ENCODE data around the gene TTC34.

Gene TTC34

DNA sequence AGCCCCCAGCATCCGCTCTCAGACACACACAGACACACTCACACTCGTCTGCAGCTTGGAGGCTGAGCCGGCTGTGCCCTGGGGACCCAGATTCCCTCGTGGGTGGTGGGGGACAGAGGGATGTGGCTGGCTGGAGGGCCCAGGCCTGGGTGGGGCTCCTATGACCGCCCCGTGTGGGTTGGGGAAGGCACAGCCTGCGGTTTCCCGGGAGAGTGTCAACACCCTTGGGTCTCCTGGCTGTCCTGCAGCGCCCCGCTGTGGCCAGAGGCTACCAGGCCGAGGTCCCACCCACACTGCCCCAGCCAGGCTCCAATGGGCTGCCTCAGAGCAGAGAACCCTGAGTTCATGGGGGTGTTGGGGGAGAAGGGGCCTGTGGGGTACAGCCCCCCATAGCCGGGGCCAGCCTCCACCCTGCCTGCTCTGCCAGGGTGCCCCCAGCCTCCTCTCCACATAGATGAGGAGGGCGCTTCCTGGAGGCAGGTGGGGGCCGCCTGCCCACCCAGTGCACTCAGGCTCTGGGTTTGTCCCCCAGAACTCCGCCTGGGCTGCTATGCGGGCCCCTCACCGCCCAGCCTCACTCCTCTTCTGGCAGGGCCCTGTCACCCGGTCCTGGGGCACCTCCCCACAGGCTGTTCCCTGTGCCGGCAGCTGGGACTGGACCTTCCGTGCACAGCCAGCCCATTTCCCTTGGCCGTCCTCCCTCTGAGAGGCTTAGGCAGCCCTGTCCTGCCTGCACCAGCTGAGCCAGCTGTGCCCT lies at the start of gene TTC34:
TTC34 (minus strand) TSS at position 159 of the 757 bp plus-strand sequence. CDS start 866 bp downstream, outside the sequence.
- peak; percentile 64 to 71 for DNase-seq

DNA sequence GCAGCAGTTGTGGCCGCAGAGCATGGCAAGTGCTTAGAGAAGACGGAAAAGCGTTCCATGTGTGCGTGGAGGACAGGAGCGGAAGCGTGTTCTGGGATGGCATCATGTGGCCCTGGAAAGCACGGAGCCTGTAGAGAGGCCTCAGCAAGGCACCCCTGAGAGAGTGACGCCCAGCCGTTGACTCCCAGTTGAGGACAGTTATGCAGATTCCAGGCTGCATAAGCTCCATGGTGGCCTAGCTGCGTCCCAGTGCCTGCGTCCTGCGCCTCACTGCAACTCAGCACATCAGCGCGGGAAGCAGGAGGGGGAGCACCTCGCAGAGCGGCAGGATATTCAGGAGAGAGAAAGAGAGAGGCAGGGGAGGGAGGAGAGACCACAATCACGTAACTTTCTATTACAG lies 49.0 kb upstream of the TTC34 start:
- no peak for DNase-seq

DNA sequence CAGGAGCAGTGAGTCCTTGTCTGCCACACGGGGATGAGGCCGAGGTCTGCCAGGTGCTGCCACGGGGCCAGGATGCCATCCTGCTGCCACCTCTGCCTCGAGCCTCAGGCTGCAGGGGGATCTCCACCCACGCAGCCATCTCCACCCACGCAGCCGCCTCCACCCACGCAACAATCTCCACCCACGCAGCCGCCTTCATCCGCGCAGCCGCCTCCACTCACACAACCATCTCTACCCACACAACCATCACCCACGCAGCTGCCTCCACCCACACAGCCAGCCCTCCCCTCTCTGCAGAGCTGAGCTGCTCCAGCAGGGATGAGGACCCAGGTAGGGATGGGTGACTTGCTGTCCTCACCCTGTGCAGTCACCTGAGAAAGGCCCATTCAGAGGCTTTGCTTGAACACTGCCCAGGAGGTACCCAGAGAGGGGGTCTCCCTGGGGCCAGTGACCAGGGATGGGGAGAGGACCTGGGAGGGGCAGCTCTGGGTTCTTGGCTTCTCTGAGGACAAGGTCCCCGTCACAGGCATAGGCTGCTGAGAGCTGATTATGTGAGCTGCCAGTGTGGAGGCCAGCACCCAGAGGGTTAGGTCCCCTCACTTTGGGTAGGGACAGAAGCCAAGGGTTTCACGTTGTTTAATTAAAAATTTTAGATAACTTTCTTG lies 46.6 kb upstream of the TTC34 start:
- no peak for DNase-seq

DNA sequence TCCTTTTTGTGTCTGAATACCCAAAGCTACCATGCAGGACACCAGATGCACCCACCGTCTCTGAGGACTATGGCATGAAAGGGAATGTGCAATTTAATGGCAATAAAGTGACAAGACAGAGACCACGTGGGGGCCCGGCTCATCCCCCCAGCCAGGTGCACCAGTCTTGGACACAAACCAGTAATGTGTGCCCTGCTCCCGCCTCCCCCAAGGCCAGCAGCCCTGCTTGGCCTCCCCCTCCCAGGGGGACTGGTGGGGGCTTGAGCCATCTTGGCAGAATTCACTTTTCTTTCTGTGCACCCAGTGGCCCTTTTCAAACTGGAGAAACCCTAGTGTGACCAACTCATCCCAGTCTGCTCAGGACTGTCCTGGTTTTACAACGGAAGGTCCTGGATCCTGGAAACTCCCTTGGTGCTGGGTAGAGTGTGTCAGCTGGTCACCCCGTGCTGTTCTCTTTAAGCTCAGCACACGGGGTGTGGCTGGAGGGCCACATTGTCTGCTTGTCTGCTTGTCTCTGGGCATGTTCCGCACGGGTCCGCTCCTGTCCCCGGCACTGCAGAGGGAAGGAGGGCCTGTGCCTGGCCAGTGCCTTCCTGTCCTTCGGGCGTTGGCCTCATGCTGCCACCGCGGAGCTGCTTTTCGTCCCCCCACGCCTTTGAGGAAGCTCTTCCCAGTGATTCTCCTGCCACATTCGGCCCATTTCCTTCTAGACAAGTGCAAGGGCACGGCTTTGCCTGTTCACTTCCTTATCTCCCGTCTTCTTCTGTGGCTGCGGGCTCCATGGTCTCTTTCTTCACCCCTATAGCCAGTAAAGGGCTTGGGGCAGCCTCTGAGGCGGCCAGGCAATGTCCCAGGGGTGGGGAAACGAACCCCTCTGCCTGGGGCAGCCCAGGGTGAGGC lies 45.8 kb upstream of the TTC34 start:
- no peak for DNase-seq

DNA sequence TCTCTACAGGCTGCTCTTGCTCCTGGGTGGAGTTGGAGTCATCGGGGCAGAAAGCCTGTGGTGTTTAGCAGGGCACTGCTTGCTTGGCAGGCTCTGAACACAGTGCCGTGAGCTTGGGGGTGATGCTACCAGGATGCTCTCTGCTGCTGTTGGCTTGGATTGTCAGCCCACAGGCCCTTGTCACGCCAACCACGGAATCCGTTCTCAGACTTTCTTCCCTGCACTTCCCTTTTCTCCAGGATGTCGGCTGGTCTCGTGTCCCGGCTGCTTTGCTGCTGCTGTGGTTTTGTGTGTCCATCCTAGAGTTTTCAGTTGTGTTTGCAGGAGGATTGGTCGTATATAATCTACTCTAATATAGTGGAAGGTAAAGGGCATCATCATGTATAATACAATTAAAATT lies 44.4 kb upstream of the TTC34 start:
- DNase-seq, result no peak

DNA sequence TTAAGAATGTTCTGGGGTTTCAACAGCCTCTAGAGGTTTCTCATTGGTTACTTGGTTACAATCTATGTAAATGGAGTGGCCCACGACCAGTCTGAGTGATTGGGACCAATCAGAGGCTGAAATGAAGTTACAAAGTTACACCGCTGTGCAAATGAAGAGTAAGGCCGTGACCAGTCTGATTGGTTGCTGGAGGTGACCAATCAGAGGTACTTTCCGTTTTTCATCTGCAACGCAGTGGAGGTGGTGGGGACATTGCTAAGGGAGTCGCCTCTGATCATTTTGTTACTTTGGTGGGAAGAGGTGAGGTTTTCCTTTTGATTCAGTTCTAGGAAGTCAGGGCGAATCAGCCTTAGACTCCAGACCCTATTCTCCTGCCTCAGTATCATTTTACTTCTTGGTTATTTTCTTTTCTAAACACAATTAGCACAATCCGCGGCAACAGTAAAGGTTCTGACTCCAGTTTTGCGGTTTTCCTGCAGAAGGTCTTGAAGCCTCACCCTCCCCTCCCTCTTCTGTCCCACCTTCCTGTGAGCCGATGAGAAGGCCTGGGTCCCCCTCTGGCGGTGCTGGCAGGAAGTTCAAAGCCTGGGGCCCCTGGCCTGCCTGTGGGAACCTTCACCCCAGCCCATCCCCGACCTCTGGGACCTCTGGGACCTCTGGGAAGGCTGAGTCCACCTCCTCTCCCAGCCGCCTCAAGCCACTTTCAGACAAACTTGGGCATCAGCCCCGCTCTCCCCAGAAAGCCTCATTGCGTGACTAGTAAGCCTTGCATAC lies 38.7 kb upstream of the TTC34 start:
- peak; percentile 75 for DNase-seq

DNA sequence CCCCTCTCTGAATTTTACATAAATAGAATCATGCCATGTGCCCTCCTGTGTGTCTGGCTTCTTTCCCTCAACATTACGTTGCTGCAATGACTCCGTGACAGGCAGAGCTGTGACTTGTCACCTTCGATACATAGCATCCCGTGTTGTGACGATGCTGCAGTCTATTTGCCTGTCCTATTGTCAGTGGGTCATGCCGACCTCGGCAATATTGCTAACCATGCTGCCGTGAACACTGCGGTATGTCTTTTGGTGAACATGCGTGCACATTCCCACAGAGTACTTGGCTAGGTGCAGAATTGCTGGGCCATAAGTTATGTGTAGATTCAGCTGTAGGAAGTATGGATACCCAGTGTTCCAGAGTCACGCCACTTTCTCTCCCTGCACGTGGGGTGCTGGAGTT lies 36.3 kb upstream of the TTC34 start:
- DNase-seq, result no peak

DNA sequence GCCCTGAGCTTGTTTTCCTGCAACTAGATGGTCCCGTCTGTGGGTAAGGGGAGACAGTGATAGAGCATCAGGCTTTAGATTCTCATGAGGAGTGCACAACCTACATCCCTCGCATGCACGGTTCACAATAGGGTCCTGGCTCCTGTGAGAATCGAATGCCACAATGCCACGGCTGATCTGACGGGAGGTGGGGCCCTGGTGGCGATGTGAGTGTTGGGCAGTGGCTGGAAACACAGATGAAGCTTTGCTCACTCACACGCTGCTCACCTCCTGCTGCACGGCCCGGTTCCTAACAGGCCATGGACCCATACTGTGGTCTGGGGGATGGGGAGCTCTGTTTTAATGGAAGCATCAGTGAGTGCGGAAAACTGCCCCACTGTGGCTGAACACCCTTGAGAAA lies 35.8 kb upstream of the TTC34 start:
- no peak for DNase-seq

- DNase-seq, result no peak
Observed at GRCh38 chr1:2836333-2836970, 35.0 kb upstream of the TTC34 start.

DNA sequence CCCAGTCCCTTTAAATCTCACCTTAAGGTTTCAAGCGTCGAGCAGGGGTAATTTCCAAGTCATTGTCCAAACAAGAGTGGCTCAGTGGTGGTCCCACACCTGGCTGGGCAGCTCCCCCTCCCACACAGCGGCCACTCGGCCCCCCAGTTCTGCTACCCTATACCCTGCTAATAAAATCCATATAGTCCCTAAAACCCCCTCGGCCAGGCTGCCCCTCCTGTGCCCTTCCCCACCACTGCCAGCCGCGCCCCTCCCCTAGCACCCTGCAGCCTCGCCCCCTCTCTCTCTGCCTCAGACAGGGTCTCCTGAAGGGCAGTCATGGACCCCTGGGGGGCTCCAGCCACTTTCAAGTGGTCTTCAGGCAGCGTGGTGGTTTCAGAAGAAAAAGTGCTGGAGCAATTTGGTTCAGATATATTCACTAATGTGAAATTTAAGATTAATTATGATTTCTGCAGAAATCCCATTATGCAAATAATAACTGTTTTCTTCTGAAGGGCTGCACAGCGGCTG lies 34.2 kb upstream of the TTC34 start:
- no peak for DNase-seq

- no peak for DNase-seq
Observed at GRCh38 chr1:2834741-2835564, 33.5 kb upstream of the TTC34 start.

DNA sequence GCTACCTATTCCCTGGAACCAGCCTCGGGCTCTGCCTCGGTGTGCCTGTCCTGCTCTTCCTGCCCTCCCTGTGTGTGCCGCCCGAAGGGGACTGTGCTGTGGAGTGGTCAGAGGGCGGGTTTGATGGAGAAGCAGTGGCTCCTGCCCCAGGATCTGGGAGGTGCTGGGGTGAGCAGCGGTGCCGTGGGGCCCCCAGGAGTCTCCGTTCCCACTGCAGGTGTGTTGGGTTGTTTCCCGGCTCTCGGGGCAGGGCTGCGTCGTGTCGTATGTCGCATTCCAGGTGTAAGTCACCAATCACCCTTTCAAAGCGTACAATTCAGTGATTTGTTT lies 32.6 kb upstream of the TTC34 start:
- DNase-seq, result no peak

GRCh38 chr1:2833454-2834145 lies 32.1 kb upstream of the TTC34 start:
- DNase-seq, result no peak

DNA sequence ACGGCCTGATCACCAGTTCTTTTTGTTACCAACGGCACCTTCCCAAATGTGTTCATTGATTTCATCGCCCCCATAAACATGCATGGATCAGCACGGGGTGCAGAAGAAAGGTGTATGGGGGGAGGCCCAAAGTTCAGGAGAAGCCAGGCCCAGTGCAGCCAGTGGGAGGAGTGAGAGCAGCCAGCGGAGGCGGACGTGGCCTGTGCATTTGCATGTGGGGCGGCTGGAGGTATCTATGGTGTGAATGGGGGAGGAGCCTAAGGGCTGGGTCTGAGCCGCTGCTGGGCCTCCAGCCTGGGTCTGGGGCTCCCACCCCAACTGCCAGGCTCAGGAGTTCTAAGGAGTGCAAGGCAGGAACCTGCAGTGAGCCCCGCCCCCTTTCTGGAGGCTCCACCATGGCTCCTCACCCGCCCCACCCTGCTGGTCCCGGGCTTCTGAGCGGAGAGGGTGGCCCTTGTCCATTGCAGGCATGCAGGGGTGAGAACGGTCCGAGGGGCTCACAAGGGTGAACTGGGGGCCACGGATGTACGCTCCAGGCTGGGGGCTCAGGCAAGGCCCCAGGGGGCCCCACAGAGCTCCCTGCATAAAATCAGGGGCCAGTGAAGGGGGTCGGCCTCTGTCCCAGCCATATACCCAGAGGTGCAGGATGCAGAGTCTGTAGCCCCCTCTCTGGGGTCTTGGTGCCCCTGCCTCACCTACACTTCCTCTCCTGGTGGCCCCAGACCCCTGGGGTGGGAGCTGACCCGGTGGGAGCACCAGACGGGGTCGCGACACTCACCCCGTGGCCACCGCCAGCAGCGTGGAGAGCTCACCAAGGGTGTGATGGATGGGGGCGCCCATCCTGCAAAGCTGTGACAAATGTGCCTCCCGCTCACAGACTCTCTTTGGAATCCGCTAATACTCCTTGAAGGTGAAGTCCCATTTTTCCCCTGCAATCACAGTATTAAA lies 31.3 kb upstream of the TTC34 start:
- no peak for DNase-seq

DNA sequence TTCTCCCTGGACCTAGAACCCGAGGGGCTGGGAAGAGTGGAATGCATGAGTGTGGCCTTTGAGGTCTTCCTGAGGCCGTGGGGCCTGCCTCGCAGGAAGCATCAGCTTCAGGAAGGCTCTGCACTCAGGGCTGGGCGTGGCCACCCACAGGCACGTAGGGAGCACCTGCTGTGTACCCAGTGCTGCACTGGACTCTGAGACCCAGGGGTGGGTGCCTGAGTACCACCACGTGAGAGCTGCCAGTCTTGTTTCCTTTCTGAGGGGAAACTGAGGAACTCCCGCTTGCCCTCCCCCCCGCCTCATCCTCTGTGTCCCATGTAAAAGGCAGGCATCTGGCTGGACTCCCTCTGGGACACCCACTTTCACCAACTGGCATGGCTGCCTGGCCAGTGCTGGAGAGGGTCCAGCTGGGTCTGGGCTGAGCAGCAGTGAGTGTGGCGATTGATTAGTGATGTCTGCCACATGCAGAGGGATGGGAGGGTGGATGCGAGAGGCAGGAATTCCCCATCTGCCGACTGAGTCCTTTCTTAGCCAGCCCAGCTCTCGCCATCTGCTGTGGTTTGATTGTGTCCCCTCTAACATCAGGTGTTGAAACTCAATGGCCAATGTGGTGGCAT lies 30.2 kb upstream of the TTC34 start:
- DNase-seq, result no peak

GRCh38 chr1:2830761-2831425 lies 29.4 kb upstream of the TTC34 start:
- DNase-seq, result no peak

GRCh38 chr1:2829846-2830615 lies 28.5 kb upstream of the TTC34 start:
- no peak for DNase-seq

Data from activated T-cell treated with anti-CD3 and anti-CD28 coated beads, Interleukin-2, amount 50 U/mL, for 48 hours (primary cell).